Measurements from ENCODE around the gene CRIM1.
A peak's percentile ranks its signal among the peaks of the same experiment; 100 is the strongest.

CRIM1 gene

GRCh38 chr2:36500072-36500471, 144.5 kb downstream of the CRIM1 start:
- no peak for DNase-seq
- intact Hi-C loops (cut with DNase I) = no loop called here

GRCh38 chr2:36502081-36502480, 146.5 kb downstream of the CRIM1 start:
- no peak for DNase-seq
- intact Hi-C loops (cut with DNase I) = no loop called here

- DNase-seq = peak in 6 of 10 donors; percentile 19 to 82 (median 40)
- intact Hi-C loops (cut with DNase I) = loop anchor here (5.0 kb wide), 1 partner anchor 150 kb away; the partner anchor contains the start of gene CRIM1
Observed at GRCh38 chr2:36507408-36507812, 151.8 kb downstream of the CRIM1 start.

GRCh38 chr2:36509075-36509474, 153.5 kb downstream of the CRIM1 start:
- intact Hi-C loops (cut with DNase I) = loop anchor here (5.0 kb wide), 1 partner anchor 152 kb away; the partner anchor contains the start of gene CRIM1
- no peak for DNase-seq

- DNase-seq = no peak
- intact Hi-C loops (cut with DNase I) = no loop called here
Observed at GRCh38 chr2:36511858-36512603, 156.5 kb downstream of the CRIM1 start.

GRCh38 chr2:36512705-36513104, 157.1 kb downstream of the CRIM1 start:
- DNase-seq = peak in 1 of 10 donors; percentile 27
- intact Hi-C loops (cut with DNase I) = no loop called here

GRCh38 chr2:36513661-36514060, 158.1 kb downstream of the CRIM1 start:
- intact Hi-C loops (cut with DNase I) = no loop called here
- DNase-seq = no peak

- intact Hi-C loops (cut with DNase I) = no loop called here
- DNase-seq = no peak
Observed at GRCh38 chr2:36515538-36515937, 160.0 kb downstream of the CRIM1 start.

- no peak for DNase-seq
- intact Hi-C loops (cut with DNase I) = no loop called here
Observed at GRCh38 chr2:36516136-36516870, 160.7 kb downstream of the CRIM1 start.

GRCh38 chr2:36520431-36520830, 164.9 kb downstream of the CRIM1 start:
- intact Hi-C loops (cut with DNase I) = no loop called here
- no peak for DNase-seq

- intact Hi-C loops (cut with DNase I) = no loop called here
Observed at GRCh38 chr2:36523153-36523552, 167.6 kb downstream of the CRIM1 start.

GRCh38 chr2:36525245-36525644, 169.7 kb downstream of the CRIM1 start:
- DNase-seq = no peak
- intact Hi-C loops (cut with DNase I) = no loop called here

More at GRCh38 chr2:36523153-36523552, 167.6 kb downstream of the CRIM1 start:
- DNase-seq = no peak

GRCh38 chr2:36526226-36526625, 170.6 kb downstream of the CRIM1 start:
- no peak for DNase-seq

GRCh38 chr2:36528274-36528673, 172.7 kb downstream of the CRIM1 start:
- intact Hi-C loops (cut with DNase I) = no loop called here
- DNase-seq = no peak

More at GRCh38 chr2:36526226-36526625, 170.6 kb downstream of the CRIM1 start:
- intact Hi-C loops (cut with DNase I) = no loop called here

- intact Hi-C loops (cut with DNase I) = no loop called here
- DNase-seq = no peak
Observed at GRCh38 chr2:36528766-36529392, 173.3 kb downstream of the CRIM1 start.

GRCh38 chr2:36530178-36530982, 174.8 kb downstream of the CRIM1 start:
- no peak for DNase-seq
- intact Hi-C loops (cut with DNase I) = no loop called here

GRCh38 chr2:36530983-36531354, 175.4 kb downstream of the CRIM1 start:
- intact Hi-C loops (cut with DNase I) = no loop called here
- DNase-seq = no peak

- intact Hi-C loops (cut with DNase I) = no loop called here
- DNase-seq = no peak
Observed at GRCh38 chr2:36534275-36534799, 178.8 kb downstream of the CRIM1 start.

GRCh38 chr2:36535099-36535498, 179.5 kb downstream of the CRIM1 start:
- no peak for DNase-seq
- intact Hi-C loops (cut with DNase I) = no loop called here

GRCh38 chr2:36536776-36537175, 181.2 kb downstream of the CRIM1 start:
- intact Hi-C loops (cut with DNase I) = no loop called here
- DNase-seq = no peak

Measured in posterior cingulate gyrus (tissue), 11 donors.